Inflammatory macrophage (primary cell): ENCODE results near the gene ARID1B.

Experiments
- DNase-seq, 2 donors: peaks; one replicate each; pipeline ENCODE4 v3.0.0-alpha.2; 2020 to 2022

The ARID1B gene

GRCh38 chr6:156791320-156791850 is 14.2 kb downstream of the ARID1B start:
- no peak for DNase-seq

- DNase-seq, result no peak
Observed at GRCh38 chr6:156793200-156793599, 16.0 kb downstream of the ARID1B start.

GRCh38 chr6:156794546-156795354 is 17.6 kb downstream of the ARID1B start:
- DNase-seq, result no peak

- DNase-seq, result no peak
Observed at GRCh38 chr6:156795825-156796224, 18.6 kb downstream of the ARID1B start.

- DNase-seq, result no peak
Observed at GRCh38 chr6:156796627-156797026, 19.4 kb downstream of the ARID1B start.

GRCh38 chr6:156797901-156798735 is 20.9 kb downstream of the ARID1B start:
- no peak for DNase-seq

- DNase-seq, result no peak
Observed at GRCh38 chr6:156801712-156802111, 24.5 kb downstream of the ARID1B start.

- no peak for DNase-seq
Observed at GRCh38 chr6:156803353-156803752, 26.2 kb downstream of the ARID1B start.

- DNase-seq, result no peak
Observed at GRCh38 chr6:156804402-156804801, 27.2 kb downstream of the ARID1B start.

GRCh38 chr6:156806155-156806554 is 29.0 kb downstream of the ARID1B start:
- DNase-seq, result no peak

- peak; percentile 31 to 33 for DNase-seq
Observed at GRCh38 chr6:156807028-156807427, 29.9 kb downstream of the ARID1B start.

GRCh38 chr6:156807795-156808194 is 30.6 kb downstream of the ARID1B start:
- no peak for DNase-seq

GRCh38 chr6:156808287-156808686 is 31.1 kb downstream of the ARID1B start:
- DNase-seq, result peak; percentile 24 to 60

- peak; percentile 89 to 91 for DNase-seq
Observed at GRCh38 chr6:156809034-156809433, 31.9 kb downstream of the ARID1B start.

- DNase-seq, result no peak
Observed at GRCh38 chr6:156809446-156810178, 32.4 kb downstream of the ARID1B start.

GRCh38 chr6:156814036-156814581 is 36.9 kb downstream of the ARID1B start:
- DNase-seq, result no peak

- no peak for DNase-seq
Observed at GRCh38 chr6:156816505-156816904, 39.3 kb downstream of the ARID1B start.

- DNase-seq, result no peak
Observed at GRCh38 chr6:156820089-156820798, 43.1 kb downstream of the ARID1B start.

GRCh38 chr6:156821707-156822106 is 44.5 kb downstream of the ARID1B start:
- no peak for DNase-seq

- DNase-seq, result no peak
Observed at GRCh38 chr6:156822747-156823206, 45.6 kb downstream of the ARID1B start.

- no peak for DNase-seq
Observed at GRCh38 chr6:156824142-156824541, 47.0 kb downstream of the ARID1B start.

GRCh38 chr6:156825475-156825874 is 48.3 kb downstream of the ARID1B start:
- DNase-seq, result no peak
